Fibroblast of pulmonary artery (primary cell): ENCODE data around the gene PLA2G1B.

ENCODE experiments used
- DNase-seq: peaks from one replicate; pipeline ENCODE4 v3.0.0-alpha.2; 2010; ENCODE audit warnings: low read depth
- H3K4me3 ChIP-seq: replicated peaks from 2 replicates; pipeline ENCODE4 v1.5.1; 2011; ENCODE audit warnings: low read depth, mild to moderate bottlenecking, control low read depth, low read length, moderate library complexity
- CTCF ChIP-seq: IDR thresholded peaks from 2 replicates; pipeline ENCODE4 v1.5.1; 2011; ENCODE audit warnings: mild to moderate bottlenecking, control low read depth, low read length, inconsistent platforms; ENCODE audit errors: missing control alignments

PLA2G1B gene

GRCh38 chr12:120327593-120327992 is at the start of gene PLA2G1B:
Gene PLA2G1B, minus strand, starts transcription at chr12:120327779. Its CDS starts 26 bp downstream, at chr12:120327753.
- TF ChIP-seq CTCF = no peak
- DNase-seq = no peak
- H3K4me3 ChIP-seq = no peak within 1 kb of the TSS

- DNase-seq = no peak
- no peak overlapping the region for H3K4me3 ChIP-seq
- no peak for TF ChIP-seq CTCF
These were observed 49.5 kb upstream of the PLA2G1B start for GRCh38 chr12:120376934-120377572.

GRCh38 chr12:120376416-120376815 is 48.8 kb upstream of the PLA2G1B start:
- no peak overlapping the region for H3K4me3 ChIP-seq
- no peak for DNase-seq
- no peak for TF ChIP-seq CTCF

- no peak overlapping the region for H3K4me3 ChIP-seq
- no peak for TF ChIP-seq CTCF
- DNase-seq = no peak
These were observed 48.4 kb upstream of the PLA2G1B start for GRCh38 chr12:120376009-120376408.

- no peak for TF ChIP-seq CTCF
- H3K4me3 ChIP-seq = no peak overlapping the region
- DNase-seq = no peak
These were observed 46.1 kb upstream of the PLA2G1B start for GRCh38 chr12:120373683-120374082.

GRCh38 chr12:120370343-120371243 is 43.0 kb upstream of the PLA2G1B start:
- no peak overlapping the region for H3K4me3 ChIP-seq
- no peak for DNase-seq
- no peak for TF ChIP-seq CTCF
